ENCODE data around the gene MOB3A.

DNA sequence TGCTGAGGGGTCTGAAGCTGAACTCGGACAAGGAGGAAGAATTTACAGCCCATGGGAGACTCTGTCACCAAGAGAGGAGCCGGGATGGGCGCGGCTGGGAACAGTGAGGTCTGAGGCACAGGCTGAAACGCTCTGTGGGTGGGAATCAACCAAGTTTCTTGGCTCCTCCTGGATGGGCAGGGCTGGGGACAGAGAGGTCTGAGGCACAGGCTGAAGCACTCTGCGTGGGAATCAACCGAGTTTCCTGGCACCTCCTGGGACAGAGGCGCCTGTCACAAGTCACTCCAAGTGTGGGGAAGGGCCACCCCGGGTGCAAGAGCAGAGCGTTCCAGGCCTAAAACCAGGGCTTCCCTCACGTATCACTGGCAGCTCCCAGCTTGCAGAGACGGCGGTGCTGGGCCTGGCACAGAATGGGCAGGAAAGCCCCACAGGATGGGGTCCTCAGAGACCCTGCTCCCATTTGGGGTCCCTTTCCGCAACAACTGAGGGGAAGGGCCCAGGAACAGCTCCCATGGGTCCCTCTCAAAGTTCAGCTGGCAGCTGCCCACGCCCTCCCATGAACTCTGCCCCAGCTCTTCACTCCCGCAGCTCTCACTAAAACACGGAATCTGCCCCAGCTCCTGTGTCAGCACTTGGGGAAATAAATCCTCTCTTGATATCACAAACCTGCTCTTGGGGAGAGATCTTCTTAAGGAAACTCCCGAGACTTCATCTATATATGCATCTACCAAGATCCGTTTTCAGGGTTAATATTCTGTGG, 36.8 kb upstream of the MOB3A start:
- TF ChIP-seq, protein P1, sequence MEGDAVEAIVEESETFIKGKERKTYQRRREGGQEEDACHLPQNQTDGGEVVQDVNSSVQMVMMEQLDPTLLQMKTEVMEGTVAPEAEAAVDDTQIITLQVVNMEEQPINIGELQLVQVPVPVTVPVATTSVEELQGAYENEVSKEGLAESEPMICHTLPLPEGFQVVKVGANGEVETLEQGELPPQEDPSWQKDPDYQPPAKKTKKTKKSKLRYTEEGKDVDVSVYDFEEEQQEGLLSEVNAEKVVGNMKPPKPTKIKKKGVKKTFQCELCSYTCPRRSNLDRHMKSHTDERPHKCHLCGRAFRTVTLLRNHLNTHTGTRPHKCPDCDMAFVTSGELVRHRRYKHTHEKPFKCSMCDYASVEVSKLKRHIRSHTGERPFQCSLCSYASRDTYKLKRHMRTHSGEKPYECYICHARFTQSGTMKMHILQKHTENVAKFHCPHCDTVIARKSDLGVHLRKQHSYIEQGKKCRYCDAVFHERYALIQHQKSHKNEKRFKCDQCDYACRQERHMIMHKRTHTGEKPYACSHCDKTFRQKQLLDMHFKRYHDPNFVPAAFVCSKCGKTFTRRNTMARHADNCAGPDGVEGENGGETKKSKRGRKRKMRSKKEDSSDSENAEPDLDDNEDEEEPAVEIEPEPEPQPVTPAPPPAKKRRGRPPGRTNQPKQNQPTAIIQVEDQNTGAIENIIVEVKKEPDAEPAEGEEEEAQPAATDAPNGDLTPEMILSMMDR (CRISPR knock-in tag; IDR thresholded peaks at IDR 0.05) = no peak
- no peak for TF ChIP-seq NBN (conservative IDR thresholded peaks at IDR 0.05)
- no peak for TF ChIP-seq EP300 (IDR thresholded peaks at IDR 0.05; ENCODE audit: low read depth in 2 of 2, low read length in 2 of 2)
- TF ChIP-seq EP300 (CRISPR knock-in tag; IDR thresholded peaks at IDR 0.05; ENCODE audit: borderline replicate concordance) = no peak
- TF ChIP-seq EEA1 (CRISPR knock-in tag; IDR thresholded peaks at IDR 0.05; ENCODE audit: borderline replicate concordance) = no peak
- no peak for TF ChIP-seq SETDB1 (CRISPR knock-in tag; IDR thresholded peaks at IDR 0.05; ENCODE audit: borderline replicate concordance)
- TF ChIP-seq MZF1 (CRISPR knock-in tag; IDR thresholded peaks at IDR 0.05; ENCODE audit: borderline replicate concordance) = no peak
- TF ChIP-seq, protein P2, sequence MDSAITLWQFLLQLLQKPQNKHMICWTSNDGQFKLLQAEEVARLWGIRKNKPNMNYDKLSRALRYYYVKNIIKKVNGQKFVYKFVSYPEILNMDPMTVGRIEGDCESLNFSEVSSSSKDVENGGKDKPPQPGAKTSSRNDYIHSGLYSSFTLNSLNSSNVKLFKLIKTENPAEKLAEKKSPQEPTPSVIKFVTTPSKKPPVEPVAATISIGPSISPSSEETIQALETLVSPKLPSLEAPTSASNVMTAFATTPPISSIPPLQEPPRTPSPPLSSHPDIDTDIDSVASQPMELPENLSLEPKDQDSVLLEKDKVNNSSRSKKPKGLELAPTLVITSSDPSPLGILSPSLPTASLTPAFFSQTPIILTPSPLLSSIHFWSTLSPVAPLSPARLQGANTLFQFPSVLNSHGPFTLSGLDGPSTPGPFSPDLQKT (CRISPR knock-in tag; IDR thresholded peaks at IDR 0.05; ENCODE audit: borderline replicate concordance) = no peak
- TF ChIP-seq JUN (CRISPR knock-in tag; IDR thresholded peaks at IDR 0.05) = no peak
- no peak for TF ChIP-seq RBAK (CRISPR knock-in tag; IDR thresholded peaks at IDR 0.05)
- TF ChIP-seq POLR2AphosphoS5 (IDR thresholded peaks at IDR 0.05; ENCODE audit: low read depth, low read length) = no peak

Measured in HepG2 (cell line).